ENCODE data around the gene DBR1. TPM values are rescaled to one million over a fixed set of nuclear protein-coding genes. Genes with fewer than 3 reads are reported as not detected.

DBR1 gene
- total and polyA plus RNA-seq, 9 of the 15 experiments (the other 6 are each of a cell fraction or from before 2014, with no cell fraction given), result 2.7 to 14.1 (median 10.9) TPM

GRCh38 chr3:138132239-138132638 lies 42.5 kb downstream of the DBR1 start, which contains the start of gene A4GNT (continued):
- TF ChIP-seq USF1 (CRISPR knock-in tag; IDR thresholded peaks at IDR 0.05), result no peak
- TF ChIP-seq ZNF384 (IDR thresholded peaks at IDR 0.05; ENCODE audit: low read depth, low read length), result no peak
- no peak for TF ChIP-seq SMARCA5 (IDR thresholded peaks at IDR 0.05)
- no peak for TF ChIP-seq BCL6 (CRISPR knock-in tag; IDR thresholded peaks at IDR 0.05)
- TF ChIP-seq PTRF (tag; IDR thresholded peaks at IDR 0.05), result no peak
- TF ChIP-seq ZNF239 (CRISPR knock-in tag; IDR thresholded peaks at IDR 0.05), result no peak
- TF ChIP-seq CBX3 (IDR thresholded peaks at IDR 0.05; ENCODE audit: borderline replicate concordance in 1 of 2, low read length in 2 of 2), result no peak

GRCh38 chr3:138127636-138128365 lies 46.9 kb downstream of the DBR1 start:
- Histone ChIP-seq H3K9me1 (ENCODE audit: control insufficient read depth, insufficient read depth, low read length) (no peaks in the 10 kb centered on the region), H3K36me3 (ENCODE audit: control insufficient read depth, insufficient read depth, low read length) (no peaks in the 10 kb centered on the region), H3K4me3 (no peak overlapping the region), H4K20me1 (replicated peaks; ENCODE audit: control insufficient read depth, insufficient read depth, low read length) (no peaks in the 10 kb centered on the region), H3K27me3 (ENCODE audit: control insufficient read depth in 2 of 2, insufficient read depth in 2 of 2, low read length in 2 of 2) (peaks cover 0 to 4% of the 10 kb centered on the region in 2 experiments; a peak in 2 of 5 replicates), H3K9me3 (replicated peaks; ENCODE audit: control insufficient read depth, insufficient read depth, low read depth, low read length) (no peaks in the 10 kb centered on the region), H3K79me2 (ENCODE audit: control insufficient read depth, insufficient read depth, low read length) (no peaks in the 10 kb centered on the region), H3K9ac (ENCODE audit: insufficient read depth in 1 of 2, low read depth in 2 of 2, low read length in 2 of 2) (no peak overlapping the region), H3K27ac (ENCODE audit: extremely low read depth, low read depth, low read length) (no peak overlapping the region), H3K4me2 (ENCODE audit: insufficient read depth, low read length) (no peak overlapping the region), H3K4me1 (replicated peaks in 1 of 2; ENCODE audit: control insufficient read depth in 2 of 2, insufficient read depth in 2 of 2, low read length in 2 of 2) (no peaks in the 10 kb centered on the region; a peak in 1 of 5 replicates), H2AFZ (ENCODE audit: low read depth, low read length) (no peak overlapping the region)
- ChIA-PET POLR2A (no interaction called here), CTCF (ENCODE audit: low intra/inter-chr PET ratio) (no interaction called here)
- in situ Hi-C loops (cut with MboI), result no loop called here
- no TSS peak for BruUV-seq (replicated peaks)
- no peak for DNase-seq (ENCODE audit: extremely low read depth in 1 of 4, low spot score in 3 of 4)
- WGBS (ENCODE audit: insufficient coverage, low coverage, missing lambda C conversion rate), result 0% methylated on average over 1 of the region's 1 CpG
- FAIRE-seq, result no peak
- intact Hi-C loops (cut with micrococcal nuclease), result no loop called here
- ATAC-seq, result no peak
- no peak for TF ChIP-seq ASH1L (IDR thresholded peaks at IDR 0.05; ENCODE audit: borderline replicate concordance, low read depth, partially characterized antibody)
- no peak for TF ChIP-seq SMARCC2 (IDR thresholded peaks at IDR 0.05; ENCODE audit: low read depth)
- no peak for TF ChIP-seq MTA3 (IDR thresholded peaks at IDR 0.05; ENCODE audit: borderline replicate concordance)
- TF ChIP-seq U2AF2 (optimal IDR thresholded peaks at IDR 0.05; ENCODE audit: low read depth, low read length), result no peak
- no peak for TF ChIP-seq BCLAF1 (IDR thresholded peaks at IDR 0.05; ENCODE audit: borderline replicate concordance in 1 of 2, control insufficient read depth in 1 of 2, low read depth in 2 of 2, low read length in 1 of 2)
- no peak for TF ChIP-seq KDM2B (CRISPR knock-in tag; IDR thresholded peaks at IDR 0.05)
- TF ChIP-seq MEF2A (IDR thresholded peaks at IDR 0.05; ENCODE audit: control insufficient read depth, low read depth, low read length), result no peak
- no peak for TF ChIP-seq ZEB2 (IDR thresholded peaks at IDR 0.05)
- no peak for TF ChIP-seq E2F4 (CRISPR knock-in tag; IDR thresholded peaks at IDR 0.05; ENCODE audit: low read depth)
- TF ChIP-seq ZNF316 (IDR thresholded peaks at IDR 0.05), result no peak

All from K562 (cell line).